Spinal cord (tissue), 10 donors: ENCODE measurements around the gene PLVAP. TPM values are rescaled to one million over a fixed set of nuclear protein-coding genes. Genes with fewer than 3 reads are reported as not detected.

Experiments
- DNase-seq, 6 donors: peaks; one replicate each; pipeline versions ENCODE4 v3.0.0 to v3.0.0-alpha.2; 2013 to 2015; ENCODE audit warnings: low spot score in 6 of 6, low read depth in 4 of 6
- H3K27ac ChIP-seq: one replicate; pipeline ENCODE4 v1.5.1; 2013; ENCODE audit warnings: low read depth, low read length, control low read depth
- H3K27me3 ChIP-seq: one replicate; pipeline ENCODE4 v1.6.1; 2013; ENCODE audit warnings: low read length; ENCODE audit not compliant: control insufficient read depth, insufficient read depth
- H3K36me3 ChIP-seq: one replicate; pipeline ENCODE4 v1.6.1; 2013; ENCODE audit warnings: low read length; ENCODE audit not compliant: control insufficient read depth, insufficient read depth
- H3K4me1 ChIP-seq: one replicate; pipeline ENCODE4 v1.6.1; 2013; ENCODE audit warnings: low read length; ENCODE audit not compliant: control insufficient read depth, insufficient read depth
- H3K4me3 ChIP-seq: one replicate; pipeline ENCODE4 v1.5.1; 2013; ENCODE audit warnings: low read depth, low read length, control low read depth
- H3K9me3 ChIP-seq: one replicate; pipeline ENCODE4 v1.6.1; 2013; ENCODE audit warnings: low read length; ENCODE audit not compliant: control insufficient read depth, insufficient read depth
- WGBS: methylation state at CpG from one replicate; pipeline ENCODE4 v1.1.5; 2013; ENCODE audit warnings: missing lambda C conversion rate; ENCODE audit not compliant: insufficient coverage; 5-methylcytosine and 5-hydroxymethylcytosine counted together
- polyA plus RNA-seq, 2 donors: library from polyadenylated mRNA; unstranded; fragments of 120-200 nt; gene quantifications; one replicate each; pipeline ENCODE4 v1.2.1, GENCODE V29; 2013; ENCODE audit not compliant: insufficient read length in 2 of 2
- total RNA-seq, 2 donors: library from RNA; depleted of rRNA in 1 of 2; stranded (reverse); fragments of 120-200 nt in 1 of 2; fragments of >200 nt in 1 of 2; gene quantifications; one replicate each; pipeline versions ENCODE4 v1.2.3 to v1.2.4, GENCODE V29; 2013 to 2014
- donor health status: healthy.

PLVAP gene
- total and polyA plus RNA-seq, 4 donors = 5.1 to 22.3 (median 9.7) TPM

DNA sequence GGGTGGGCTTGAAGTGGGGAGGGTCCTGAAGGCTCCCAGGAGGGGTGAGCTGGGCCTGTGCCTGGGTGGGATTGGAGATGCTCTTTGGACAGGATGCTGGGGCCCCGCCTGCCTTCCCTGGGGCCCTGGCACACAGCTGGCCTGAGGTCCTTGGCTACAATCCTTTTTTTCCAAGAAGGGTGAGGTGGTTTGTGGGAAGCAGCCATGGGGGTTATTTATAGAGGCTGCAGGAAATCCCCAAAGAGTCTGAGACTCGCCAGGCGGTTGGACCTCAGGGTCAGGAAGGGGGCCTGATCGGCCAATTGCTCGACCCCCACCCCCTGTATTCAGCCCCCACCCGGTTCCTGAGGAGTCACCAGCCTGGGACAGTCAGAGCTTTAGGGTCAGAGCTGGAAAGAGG, 29.8 kb downstream of the PLVAP start:
- no peak overlapping the region for H3K4me3 ChIP-seq
- peaks cover 13% of the 10 kb centered on the region for H3K4me1 ChIP-seq
- H3K27ac ChIP-seq = no peak overlapping the region
- WGBS = 76% methylated on average over 2 of the region's 6 CpGs
- peaks cover 7% of the 10 kb centered on the region for H3K36me3 ChIP-seq
- H3K9me3 ChIP-seq = no peaks in the 10 kb centered on the region
- H3K27me3 ChIP-seq = no peaks in the 10 kb centered on the region
- DNase-seq = no peak

DNA sequence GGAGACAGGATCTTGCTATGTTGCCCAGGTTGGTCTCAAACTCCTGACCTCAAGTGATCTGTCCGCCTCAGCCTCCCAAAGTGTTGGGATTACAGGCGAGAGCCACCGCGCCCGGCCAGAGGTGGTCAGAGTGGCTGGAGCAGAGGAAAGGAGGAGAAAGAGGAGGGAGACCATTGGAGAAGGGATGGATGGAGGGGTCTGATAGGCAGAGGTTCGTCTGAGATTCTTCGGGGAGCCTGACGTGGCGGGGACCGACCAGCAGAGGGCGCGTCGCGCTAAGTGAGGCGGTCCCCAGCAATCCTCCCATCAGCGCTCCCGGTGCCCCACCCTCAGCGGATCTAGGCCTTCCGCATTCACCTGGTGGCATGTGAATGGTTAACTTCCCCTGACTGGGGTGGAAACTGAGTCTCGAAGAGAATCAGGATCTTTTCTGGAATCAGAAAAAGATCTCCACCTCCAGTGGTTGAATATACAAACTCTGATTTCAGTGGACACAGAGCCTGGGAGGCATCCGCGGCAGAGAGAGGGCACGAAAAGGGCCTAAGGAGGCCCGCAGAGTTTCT, 31.0 kb downstream of the PLVAP start:
- no peak overlapping the region for H3K4me3 ChIP-seq
- no peaks in the 10 kb centered on the region for H3K27me3 ChIP-seq
- DNase-seq = peak in 2 of 6 donors; percentile 82 to 87
- H3K27ac ChIP-seq = no peak overlapping the region
- peaks cover 16% of the 10 kb centered on the region for H3K36me3 ChIP-seq
- peaks cover 13% of the 10 kb centered on the region for H3K4me1 ChIP-seq
- no peaks in the 10 kb centered on the region for H3K9me3 ChIP-seq
- 24% methylated on average over 19 of the region's 24 CpGs for WGBS

DNA sequence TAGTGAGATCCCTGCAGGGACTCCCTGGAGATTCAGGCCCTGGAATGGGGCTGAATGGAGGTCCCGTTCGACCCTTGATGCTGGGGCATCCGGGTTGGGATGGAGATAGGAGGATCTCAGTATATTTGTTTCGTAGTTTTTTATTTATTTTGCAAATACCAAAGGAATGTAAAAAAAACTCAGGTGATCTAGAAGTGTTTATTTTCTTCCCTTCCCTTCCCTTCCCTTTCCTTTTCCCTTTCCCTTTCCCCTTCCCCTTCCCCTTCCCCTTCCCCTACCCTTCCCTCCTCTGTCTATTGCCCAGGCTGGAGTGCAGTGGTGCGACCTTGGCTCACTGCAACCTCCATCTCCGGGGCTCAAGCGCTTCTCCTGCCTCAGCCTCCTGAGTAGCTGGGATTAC, 35.3 kb downstream of the PLVAP start:
- Histone ChIP-seq H3K4me1 (peaks cover 24% of the 10 kb centered on the region), H3K27me3 (no peaks in the 10 kb centered on the region), H3K36me3 (peaks cover 39% of the 10 kb centered on the region), H3K9me3 (no peaks in the 10 kb centered on the region), H3K4me3 (no peak overlapping the region), H3K27ac (no peak overlapping the region)
- DNase-seq = no peak
- WGBS = 93% methylated on average over 3 of the region's 7 CpGs

DNA sequence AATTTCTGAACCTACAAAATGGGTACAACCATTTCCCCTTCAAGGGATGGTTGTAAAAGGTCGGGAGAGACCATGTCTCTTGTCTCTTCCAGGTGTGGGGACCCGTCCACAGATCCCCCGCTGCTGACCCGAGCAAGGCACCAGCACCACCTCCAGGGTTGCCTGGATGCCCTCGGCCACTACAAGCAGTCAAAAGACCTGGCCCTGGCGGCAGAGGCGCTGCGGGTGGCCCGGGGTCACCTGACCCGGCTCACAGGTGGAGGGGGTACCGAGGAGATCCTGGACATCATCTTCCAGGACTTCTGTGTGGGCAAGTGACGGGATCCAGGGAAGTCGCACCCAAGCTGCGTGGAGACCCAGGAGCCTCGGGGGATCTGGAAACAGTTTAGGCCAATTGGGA, 35.8 kb downstream of the PLVAP start:
- H3K9me3 ChIP-seq = no peaks in the 10 kb centered on the region
- peaks cover 27% of the 10 kb centered on the region for H3K4me1 ChIP-seq
- no peaks in the 10 kb centered on the region for H3K27me3 ChIP-seq
- no peak for DNase-seq
- H3K27ac ChIP-seq = no peak overlapping the region
- 96% methylated on average over 15 of the region's 15 CpGs for WGBS
- no peak overlapping the region for H3K4me3 ChIP-seq
- H3K36me3 ChIP-seq = peaks cover 39% of the 10 kb centered on the region

DNA sequence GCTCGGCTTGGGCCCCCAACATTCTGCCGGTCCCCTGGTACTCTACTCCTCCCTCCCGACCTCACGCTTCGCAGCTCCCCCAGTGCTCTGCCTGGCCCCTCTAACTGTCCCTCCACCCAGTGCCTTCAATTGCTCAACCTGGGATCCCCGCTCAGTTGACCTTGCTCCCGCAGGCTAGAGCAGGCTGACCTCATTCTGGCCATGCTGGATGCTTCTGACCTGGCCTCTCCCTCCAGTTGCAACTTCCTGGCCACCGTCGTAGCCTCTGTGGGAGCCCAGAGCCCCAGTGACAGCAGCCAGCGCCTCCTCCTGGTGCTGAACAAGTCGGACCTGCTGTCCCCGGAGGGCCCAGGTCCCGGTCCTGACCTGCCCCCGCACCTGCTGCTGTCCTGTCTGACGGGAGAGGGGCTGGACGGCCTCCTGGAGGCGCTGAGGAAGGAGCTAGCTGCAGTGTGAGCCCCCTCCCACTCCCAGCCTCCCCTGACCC, 36.2 kb downstream of the PLVAP start:
- Histone ChIP-seq H3K36me3 (peaks cover 39% of the 10 kb centered on the region), H3K4me1 (peaks cover 27% of the 10 kb centered on the region), H3K27me3 (no peaks in the 10 kb centered on the region), H3K9me3 (no peaks in the 10 kb centered on the region), H3K4me3 (no peak overlapping the region), H3K27ac (no peak overlapping the region)
- DNase-seq = no peak
- WGBS = 54% methylated on average over 17 of the region's 17 CpGs

DNA sequence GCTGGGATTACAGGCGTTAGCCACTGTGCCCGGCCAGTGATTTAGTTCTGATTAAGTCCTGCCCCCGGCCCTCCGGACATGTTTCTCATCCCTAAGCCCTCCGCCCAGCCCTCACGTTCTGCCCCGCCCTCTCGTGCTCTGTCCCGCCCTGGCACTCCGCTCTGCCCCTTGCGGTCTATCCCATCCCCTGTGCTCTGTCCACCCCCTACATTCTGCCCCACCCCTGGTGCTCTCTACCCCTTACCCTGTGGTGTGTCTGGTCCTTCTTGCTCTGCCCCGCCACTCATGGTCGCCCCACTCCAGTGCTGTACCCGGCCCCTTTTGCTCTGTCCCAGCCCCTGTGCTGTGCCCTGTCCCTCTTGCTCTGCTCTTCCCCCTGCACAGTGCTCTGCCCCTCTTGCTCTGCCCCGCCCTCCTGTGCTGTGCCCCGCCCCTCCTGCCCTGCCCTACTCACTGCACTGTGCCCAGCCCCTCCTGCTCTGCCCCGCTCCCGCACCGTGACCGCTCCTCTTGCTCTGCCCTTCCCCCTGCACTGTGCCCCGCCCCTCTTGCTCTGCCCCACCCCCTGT, 36.8 kb downstream of the PLVAP start:
- 41% methylated on average over 19 of the region's 21 CpGs for WGBS
- no peak overlapping the region for H3K27ac ChIP-seq
- DNase-seq = no peak

DNA sequence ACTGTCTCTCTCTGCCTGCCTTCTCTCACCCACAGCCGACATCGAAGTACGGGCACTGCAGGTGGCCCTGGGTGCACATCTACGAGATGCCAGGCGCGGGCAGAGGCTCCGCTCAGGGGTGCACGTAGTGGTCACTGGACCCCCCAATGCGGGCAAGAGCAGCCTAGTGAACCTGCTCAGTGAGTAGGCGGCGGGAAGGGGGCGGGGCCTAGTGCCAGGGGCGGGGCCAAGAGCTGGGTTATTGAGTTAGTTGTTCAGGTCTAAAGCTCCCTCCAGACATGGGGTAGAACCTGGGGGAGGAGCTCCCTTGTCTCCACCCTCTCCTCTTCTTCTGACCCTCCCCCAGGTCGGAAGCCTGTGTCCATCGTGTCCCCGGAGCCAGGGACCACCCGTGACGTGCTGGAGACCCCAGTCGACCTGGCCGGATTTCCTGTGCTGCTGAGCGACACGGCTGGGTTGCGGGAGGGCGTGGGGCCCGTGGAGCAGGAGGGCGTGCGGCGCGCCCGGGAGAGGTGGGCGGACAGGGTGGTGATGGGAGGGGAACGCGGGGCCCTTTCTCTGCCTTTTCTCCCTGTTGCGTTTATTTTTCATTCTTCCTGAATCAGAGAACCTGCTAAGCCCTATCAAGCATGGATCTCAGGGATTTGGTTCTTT, 37.9 kb downstream of the PLVAP start:
- no peak for DNase-seq

More for the DNA sequence above, 36.8 kb downstream of the PLVAP start:
- Histone ChIP-seq H3K9me3 (no peaks in the 10 kb centered on the region), H3K27me3 (no peaks in the 10 kb centered on the region), H3K36me3 (peaks cover 39% of the 10 kb centered on the region), H3K4me3 (no peak overlapping the region), H3K4me1 (peaks cover 31% of the 10 kb centered on the region)

DNA sequence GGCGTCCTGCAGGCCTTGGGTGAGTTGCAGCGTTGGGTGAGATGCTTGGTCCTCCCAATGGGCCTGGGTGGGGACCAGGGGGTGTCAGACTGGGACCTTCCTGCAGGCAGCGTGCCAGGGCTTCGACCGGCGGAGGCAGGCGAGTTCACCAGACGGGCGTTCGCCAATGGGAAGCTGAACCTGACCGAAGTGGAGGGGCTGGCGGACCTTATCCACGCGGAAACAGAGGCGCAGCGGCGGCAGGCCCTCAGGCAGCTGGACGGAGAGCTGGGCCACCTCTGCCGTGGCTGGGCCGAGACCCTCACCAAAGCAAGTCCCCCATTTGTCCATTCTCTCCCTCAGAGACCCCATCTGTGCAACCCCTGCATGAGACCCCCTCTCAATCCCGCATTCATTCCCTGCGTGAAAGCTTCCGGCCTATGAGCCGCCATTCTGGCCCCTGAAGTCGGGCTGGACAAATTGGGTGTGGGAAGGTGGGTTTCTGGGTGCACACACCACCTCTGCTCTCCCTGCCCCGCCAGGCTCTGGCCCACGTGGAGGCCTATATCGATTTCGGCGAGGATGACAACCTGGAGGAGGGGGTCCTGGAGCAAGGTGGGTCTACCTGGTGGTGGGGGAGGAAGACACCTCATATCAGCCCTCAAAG, 38.6 kb downstream of the PLVAP start:
- H3K27ac ChIP-seq = no peak overlapping the region
- peak overlapping the region; percentile 97 for H3K4me3 ChIP-seq
- no peak for DNase-seq
- H3K36me3 ChIP-seq = peaks cover 38% of the 10 kb centered on the region
- H3K4me1 ChIP-seq = peaks cover 44% of the 10 kb centered on the region
- H3K9me3 ChIP-seq = no peaks in the 10 kb centered on the region
- no peaks in the 10 kb centered on the region for H3K27me3 ChIP-seq
- WGBS = 88% methylated on average over 20 of the region's 30 CpGs

More for the DNA sequence above, 37.9 kb downstream of the PLVAP start:
- H3K4me3 ChIP-seq = no peak overlapping the region
- H3K36me3 ChIP-seq = peaks cover 39% of the 10 kb centered on the region
- WGBS = 92% methylated on average over 26 of the region's 34 CpGs
- H3K4me1 ChIP-seq = peaks cover 38% of the 10 kb centered on the region
- no peaks in the 10 kb centered on the region for H3K9me3 ChIP-seq
- H3K27me3 ChIP-seq = no peaks in the 10 kb centered on the region
- no peak overlapping the region for H3K27ac ChIP-seq

DNA sequence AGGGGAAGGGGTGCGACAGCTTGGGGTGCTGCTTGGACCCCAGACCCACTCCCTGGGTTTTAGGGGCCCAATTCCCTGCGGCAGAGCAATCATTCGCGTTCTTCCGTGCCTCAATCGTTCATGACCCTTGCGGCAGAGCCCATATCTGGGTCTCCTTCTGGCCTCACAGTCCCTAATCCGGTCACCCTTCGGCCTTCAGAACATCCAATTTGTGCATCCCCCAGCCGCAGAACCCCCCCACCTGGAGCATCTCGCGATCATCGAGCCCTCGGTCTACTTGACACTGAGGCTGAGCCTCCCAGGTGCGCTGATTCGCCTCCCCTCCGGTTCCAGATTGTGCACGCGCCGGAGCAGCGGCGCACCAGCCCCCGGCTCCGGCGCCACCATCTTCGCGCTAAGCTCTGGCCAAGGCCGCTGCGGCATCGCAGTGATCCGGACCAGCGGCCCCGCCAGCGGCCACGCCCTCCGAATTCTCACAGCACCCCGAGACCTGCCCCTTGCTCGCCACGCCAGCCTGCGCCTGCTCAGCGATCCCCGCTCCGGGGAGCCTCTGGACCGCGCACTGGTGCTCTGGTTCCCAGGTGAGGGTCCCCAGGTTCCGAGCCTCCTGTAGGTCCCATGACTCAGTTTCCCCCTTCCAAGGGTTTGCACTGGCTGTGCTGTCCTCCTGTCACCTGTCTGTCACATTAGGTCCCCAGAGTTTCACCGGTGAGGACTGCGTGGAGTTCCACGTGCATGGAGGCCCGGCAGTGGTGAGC, 39.3 kb downstream of the PLVAP start:
- no peak for DNase-seq
- Histone ChIP-seq H3K4me3 (peak overlapping the region; percentile 97), H3K9me3 (no peaks in the 10 kb centered on the region), H3K4me1 (peaks cover 51% of the 10 kb centered on the region), H3K27me3 (no peaks in the 10 kb centered on the region), H3K27ac (peak overlapping the region; percentile 99), H3K36me3 (peaks cover 38% of the 10 kb centered on the region)
- WGBS = 8% methylated on average over 50 of the region's 50 CpGs
